ENCODE results near the gene RAB10. TPM values are rescaled to one million over a fixed set of nuclear protein-coding genes. Genes with fewer than 3 reads are reported as not detected.

RAB10 gene
- total RNA-seq, 1 experiment from 2014 or later: 138 TPM

DNA sequence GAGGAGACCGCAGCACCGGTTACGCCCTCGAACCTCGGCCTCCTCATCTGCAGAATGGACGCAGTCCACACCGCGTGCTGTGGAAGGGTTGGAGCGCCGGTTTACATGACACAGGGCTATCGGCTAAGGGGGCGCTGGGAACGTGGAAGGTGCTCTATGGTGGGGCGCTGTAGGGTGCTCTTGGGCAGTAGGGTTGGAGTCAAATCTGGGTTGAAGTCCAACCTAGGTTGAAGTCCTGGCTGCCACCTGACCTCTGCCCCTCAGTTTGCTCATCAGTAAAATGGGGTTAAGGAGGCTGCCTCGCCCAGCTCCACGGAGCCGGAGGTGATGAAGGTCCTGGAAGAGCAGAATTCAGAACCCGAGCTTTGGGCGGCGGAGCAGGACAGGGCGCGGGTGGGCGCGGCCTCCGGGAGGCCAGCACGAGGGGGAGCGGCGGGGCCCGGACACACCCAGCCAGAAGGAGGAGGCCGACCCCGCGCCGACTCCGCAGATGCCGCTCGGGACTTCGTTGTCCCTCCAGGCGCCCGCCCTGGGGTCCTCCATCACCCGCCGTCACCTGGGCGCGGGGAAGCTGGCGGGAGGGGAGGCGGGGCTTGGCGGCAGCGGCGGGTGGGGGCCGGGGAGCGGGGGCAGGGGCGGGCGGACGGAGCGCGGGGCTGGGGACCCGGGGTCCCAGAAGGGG, 138.4 kb downstream of the RAB10 start:
- no peak overlapping the region for H3K27ac ChIP-seq (ENCODE audit: low read length)
- no peaks in the 10 kb centered on the region for H3K27me3 ChIP-seq (ENCODE audit: low read length)
- TF ChIP-seq EZH2 (IDR thresholded peaks at IDR 0.05; ENCODE audit: low read length, unreplicated experiment): no peak
- TF ChIP-seq EZH2phosphoT487 (IDR thresholded peaks at IDR 0.05; ENCODE audit: borderline replicate concordance, low read length): no peak
- no peak for TF ChIP-seq CTCF (conservative IDR thresholded peaks at IDR 0.05; ENCODE audit: low read depth, low read length)
- no peaks in the 10 kb centered on the region for H3K9me2 ChIP-seq (replicated peaks; ENCODE audit: low read length)
- no peaks in the 10 kb centered on the region for H3K36me3 ChIP-seq (ENCODE audit: low read depth, low read length)
- H3K4me1 ChIP-seq (ENCODE audit: insufficient read depth, low read length): no peaks in the 10 kb centered on the region
- no peak overlapping the region for H2AFZ ChIP-seq (ENCODE audit: low read length)
- BruUV-seq (replicated peaks): no TSS peak
- H3F3A ChIP-seq (ENCODE audit: low read length, unreplicated experiment): no peaks in the 10 kb centered on the region
- ChIA-PET CTCF (no interaction called here), POLR2A (ENCODE audit: unreplicated experiment) (no interaction called here)
- H3K4me2 ChIP-seq (ENCODE audit: low read length): no peak overlapping the region
- intact Hi-C loops (cut with micrococcal nuclease): no loop called here
- H4K20me1 ChIP-seq (ENCODE audit: low read length): no peaks in the 10 kb centered on the region
- no peak overlapping the region for H3K9ac ChIP-seq (ENCODE audit: low read length)
- no peak for ATAC-seq
- DNase-seq: no peak
- H3K9me3 ChIP-seq (ENCODE audit: low read length): no peaks in the 10 kb centered on the region
- no peaks in the 10 kb centered on the region for H3K79me2 ChIP-seq (ENCODE audit: low read length)
- H3K4me3 ChIP-seq (ENCODE audit: low read length): no peak overlapping the region

DNA sequence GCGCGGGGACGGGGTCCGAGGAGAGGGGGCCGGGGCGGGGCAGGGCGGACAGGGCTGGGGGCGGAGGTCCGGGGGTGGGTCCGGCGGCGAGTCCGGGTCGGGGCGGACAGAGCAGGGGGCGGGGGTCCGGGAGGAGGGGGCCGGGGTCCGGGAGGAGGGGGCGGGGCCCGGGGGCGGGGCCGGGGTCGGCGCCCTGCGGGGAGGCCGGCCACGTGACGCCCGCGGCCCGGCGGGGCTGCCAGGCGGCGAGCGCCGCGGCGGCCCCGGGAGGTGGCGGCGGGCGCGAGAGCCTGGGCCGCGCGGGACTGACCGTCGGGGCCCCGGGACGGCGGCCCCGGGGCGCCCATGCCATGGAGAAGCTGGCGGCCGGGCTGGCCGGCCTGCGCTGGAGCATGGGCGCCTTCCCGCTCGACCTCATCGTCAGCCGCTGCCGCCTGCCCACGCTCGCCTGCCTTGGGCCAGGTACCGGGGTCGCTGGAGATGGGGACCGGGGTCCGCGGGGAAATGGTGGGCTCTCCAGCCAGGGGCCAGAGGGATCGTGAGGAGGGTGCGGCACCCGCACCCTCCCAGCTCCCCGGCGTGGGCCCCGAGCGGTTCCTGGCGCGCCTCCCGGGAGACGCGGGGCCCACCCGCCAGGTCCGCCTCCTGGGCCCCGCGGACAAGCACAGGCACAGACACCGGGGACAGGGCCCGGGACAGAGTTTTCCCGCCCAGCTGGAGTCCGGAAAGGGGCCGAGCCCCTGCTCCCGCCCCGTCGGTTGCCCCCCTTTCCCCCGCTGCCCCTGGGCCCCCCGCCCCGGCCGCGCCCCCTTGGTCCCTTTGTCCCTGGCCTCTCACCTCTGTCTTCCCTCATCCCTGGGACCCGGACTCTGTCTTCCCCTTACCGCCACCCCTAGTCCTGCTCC, 139.2 kb downstream of the RAB10 start, which contains the start of gene GAREM2:
TSS of gene GAREM2 (plus strand) at position 218 of the 905 bp plus-strand sequence. CDS start at position 351, 133 bp downstream.
- no peaks in the 10 kb centered on the region for H3K36me3 ChIP-seq (ENCODE audit: low read depth, low read length)
- intact Hi-C loops (cut with micrococcal nuclease): no loop called here
- peak within 1 kb of the TSS; percentile 65 for H3K4me3 ChIP-seq (ENCODE audit: low read length)
- H4K20me1 ChIP-seq (ENCODE audit: low read length): no peaks in the 10 kb centered on the region
- H3K27ac ChIP-seq (ENCODE audit: low read length): no peak within 1 kb of the TSS
- H3K9me2 ChIP-seq (replicated peaks; ENCODE audit: low read length): no peaks in the 10 kb centered on the region
- H3K79me2 ChIP-seq (ENCODE audit: low read length): no peaks in the 10 kb centered on the region
- POLR2A ChIA-PET (ENCODE audit: unreplicated experiment): no interaction called here
- H3K27me3 ChIP-seq (ENCODE audit: low read length): no peaks in the 10 kb centered on the region
- no peak for TF ChIP-seq CTCF (conservative IDR thresholded peaks at IDR 0.05; ENCODE audit: low read depth, low read length)
- no peak for TF ChIP-seq EZH2phosphoT487 (IDR thresholded peaks at IDR 0.05; ENCODE audit: borderline replicate concordance, low read length)
- no peak for TF ChIP-seq EZH2 (IDR thresholded peaks at IDR 0.05; ENCODE audit: low read length, unreplicated experiment)
- no peaks in the 10 kb centered on the region for H3F3A ChIP-seq (ENCODE audit: low read length, unreplicated experiment)
- ATAC-seq: peak; percentile 39
- no peaks in the 10 kb centered on the region for H3K4me1 ChIP-seq (ENCODE audit: insufficient read depth, low read length)
- no peak for DNase-seq
- peak within 1 kb of the TSS; percentile 83 for H2AFZ ChIP-seq (ENCODE audit: low read length)
- BruUV-seq (replicated peaks): no TSS peak
- CTCF ChIA-PET: no interaction called here
- H3K9me3 ChIP-seq (ENCODE audit: low read length): no peaks in the 10 kb centered on the region
- peak within 1 kb of the TSS; percentile 79 for H3K4me2 ChIP-seq (ENCODE audit: low read length)
- peak within 1 kb of the TSS; percentile 49 for H3K9ac ChIP-seq (ENCODE audit: low read length)
